HUES48 (cell line): ENCODE measurements around the gene ARL6IP5.

Experiments
- H3K27ac ChIP-seq: one replicate; pipeline ENCODE4 v1.7.0; 2013; ENCODE audit warnings: low read depth, low read length, inconsistent platforms
- H3K27me3 ChIP-seq: 2 replicates; pipeline ENCODE4 v1.6.1; 2013; ENCODE audit warnings: mild to moderate bottlenecking, low read length; ENCODE audit not compliant: control insufficient read depth, insufficient read depth
- H3K36me3 ChIP-seq: 2 replicates; pipeline ENCODE4 v1.6.1; 2013; ENCODE audit warnings: low read length; ENCODE audit not compliant: control insufficient read depth, insufficient read depth
- H3K4me1 ChIP-seq: 2 replicates; pipeline ENCODE4 v1.6.1; 2013; ENCODE audit warnings: mild to moderate bottlenecking, low read length; ENCODE audit not compliant: control insufficient read depth, insufficient read depth
- H3K4me3 ChIP-seq: 2 replicates; pipeline ENCODE4 v1.5.1; 2013; ENCODE audit warnings: mild to moderate bottlenecking, low read depth, low read length
- H3K9ac ChIP-seq: 2 replicates; pipeline ENCODE4 v1.6.1; 2013; ENCODE audit warnings: mild to moderate bottlenecking, low read depth, low read length, moderate library complexity
- H3K9me3 ChIP-seq: 2 replicates; pipeline ENCODE4 v1.6.1; 2013; ENCODE audit warnings: low read length; ENCODE audit not compliant: control insufficient read depth, insufficient read depth

ARL6IP5 gene

DNA sequence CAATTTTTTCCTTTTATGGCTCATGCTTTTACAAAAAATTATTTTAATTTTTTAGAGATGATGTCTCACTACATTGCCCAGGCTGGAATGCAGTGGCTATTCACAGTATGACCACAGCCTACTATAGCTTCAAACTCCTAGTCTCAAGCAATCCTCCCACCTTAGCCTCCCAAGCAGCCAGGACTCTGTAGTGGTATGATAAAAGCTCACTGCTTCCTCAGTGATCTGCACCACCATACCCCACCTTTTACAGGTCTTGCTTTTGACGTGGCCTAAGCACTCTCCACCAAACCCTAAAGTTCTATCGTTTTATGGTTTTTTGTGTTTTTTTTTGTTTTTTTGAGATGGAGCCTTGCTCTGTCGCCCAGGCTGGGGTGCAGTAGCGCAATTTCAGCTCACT is 18.6 kb upstream of the ARL6IP5 start:
- Histone ChIP-seq H3K4me1 (no peaks in the 10 kb centered on the region), H3K9ac (no peak overlapping the region), H3K36me3 (peaks cover 53% of the 10 kb centered on the region), H3K27ac (no peak overlapping the region), H3K27me3 (no peaks in the 10 kb centered on the region), H3K4me3 (no peak overlapping the region), H3K9me3 (no peaks in the 10 kb centered on the region)

GRCh38 chr3:69072928-69073327 is 11.8 kb upstream of the ARL6IP5 start:
- H3K4me3 ChIP-seq: no peak overlapping the region
- no peaks in the 10 kb centered on the region for H3K4me1 ChIP-seq
- H3K27me3 ChIP-seq: no peaks in the 10 kb centered on the region
- no peak overlapping the region for H3K9ac ChIP-seq
- H3K9me3 ChIP-seq: no peaks in the 10 kb centered on the region
- H3K27ac ChIP-seq: no peak overlapping the region
- H3K36me3 ChIP-seq: peaks cover 53% of the 10 kb centered on the region

DNA sequence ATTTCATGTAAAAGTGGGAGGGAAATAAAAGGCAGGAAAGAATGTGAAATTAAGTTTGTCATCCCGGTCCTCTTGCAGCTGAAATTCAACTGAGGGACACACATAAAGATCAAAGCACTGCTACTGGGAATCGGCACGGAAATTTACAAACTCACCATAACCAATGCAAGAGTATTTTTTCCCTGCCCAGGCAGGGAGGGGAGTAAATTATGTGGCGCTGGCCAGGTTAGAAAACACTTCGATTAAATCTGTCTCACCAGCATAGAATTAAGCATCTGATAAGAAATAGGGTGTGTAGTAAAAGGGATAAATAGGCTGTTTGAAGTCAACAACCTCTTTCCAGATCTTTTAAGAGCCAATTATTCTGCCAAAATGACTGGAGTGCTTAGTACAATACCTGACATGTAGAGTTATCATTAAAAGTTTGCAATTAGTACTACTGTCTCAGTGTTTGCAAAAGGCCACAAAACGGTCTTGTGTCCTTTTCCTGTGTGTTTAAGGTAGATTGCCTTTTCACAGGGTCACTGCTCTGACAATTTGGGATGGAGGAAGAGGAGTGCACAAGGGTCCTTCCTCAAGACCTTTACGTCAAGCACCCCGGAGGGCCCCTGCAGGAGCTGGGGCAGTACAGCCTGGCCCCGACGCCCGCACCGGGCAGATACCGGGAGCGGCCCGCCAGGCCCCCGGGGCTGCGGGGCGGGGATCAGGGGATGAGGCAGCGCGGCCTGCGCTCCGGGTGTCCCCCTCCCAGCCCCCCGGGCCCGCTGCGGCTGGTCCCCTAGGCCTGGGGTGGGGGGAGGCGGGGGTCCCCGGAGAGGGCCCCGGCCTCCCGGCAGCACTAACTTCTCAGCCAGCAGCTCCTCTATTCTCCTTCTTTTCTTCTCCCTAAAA is 5.2 kb upstream of the ARL6IP5 start:
- Histone ChIP-seq H3K9ac (peak overlapping the region; percentile 66), H3K9me3 (no peaks in the 10 kb centered on the region), H3K4me1 (peaks cover 15% of the 10 kb centered on the region), H3K4me3 (peak overlapping the region; percentile 82), H3K27me3 (no peaks in the 10 kb centered on the region), H3K36me3 (peaks cover 10% of the 10 kb centered on the region), H3K27ac (peak overlapping the region; percentile 83)

DNA sequence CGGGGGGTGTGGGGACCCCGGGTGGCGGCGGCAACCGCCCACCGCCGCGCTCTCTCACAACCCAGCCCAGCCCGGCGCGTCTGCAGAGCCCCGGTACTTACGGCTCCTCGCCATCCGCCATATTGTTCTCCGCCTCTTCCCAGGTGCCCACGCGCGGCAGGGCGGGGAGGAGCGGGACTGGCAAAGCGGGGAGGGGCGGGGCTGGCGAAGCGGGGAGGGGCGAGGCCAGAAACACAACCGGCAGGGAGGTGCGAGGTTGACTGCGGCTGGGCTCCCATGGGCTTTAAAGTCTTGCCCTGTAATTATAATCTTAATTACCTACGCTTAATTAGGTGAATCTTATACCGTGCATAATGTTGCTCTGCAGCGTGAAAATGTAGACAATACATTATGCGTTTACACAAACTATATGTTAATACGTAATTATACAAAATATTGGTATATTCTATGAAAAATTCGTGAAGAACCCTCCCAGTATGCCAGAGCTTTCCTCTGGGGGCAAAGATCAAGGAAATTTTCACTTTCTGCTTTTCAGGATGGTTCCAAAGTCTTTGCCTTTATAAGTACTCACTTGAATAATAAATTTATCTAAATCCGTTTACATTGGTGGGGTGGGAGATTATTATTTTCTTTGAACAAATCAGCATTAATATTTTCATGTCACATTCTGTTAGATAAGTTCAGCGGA is 4.4 kb upstream of the ARL6IP5 start, which contains the start of gene UBA3:
TSS of gene UBA3 (minus strand) at position 133 of the 688 bp plus-strand sequence. CDS start at position 121, 12 bp downstream.
- H3K4me1 ChIP-seq: peaks cover 16% of the 10 kb centered on the region
- no peaks in the 10 kb centered on the region for H3K27me3 ChIP-seq
- peak within 1 kb of the TSS; percentile 83 for H3K27ac ChIP-seq
- H3K4me3 ChIP-seq: peak within 1 kb of the TSS; percentile 82
- H3K9ac ChIP-seq: peak within 1 kb of the TSS; percentile 66
- peaks cover 3% of the 10 kb centered on the region; the same call in 1 of the 2 replicates for H3K36me3 ChIP-seq
- H3K9me3 ChIP-seq: no peaks in the 10 kb centered on the region

- no peak overlapping the region for H3K27ac ChIP-seq
- H3K36me3 ChIP-seq: no peaks in the 10 kb centered on the region
- no peak overlapping the region for H3K9ac ChIP-seq
- H3K9me3 ChIP-seq: no peaks in the 10 kb centered on the region
- peaks cover 22% of the 10 kb centered on the region for H3K4me1 ChIP-seq
- no peaks in the 10 kb centered on the region for H3K27me3 ChIP-seq
- H3K4me3 ChIP-seq: no peak overlapping the region
These were observed 3.0 kb upstream of the ARL6IP5 start for GRCh38 chr3:69081583-69082262.

DNA sequence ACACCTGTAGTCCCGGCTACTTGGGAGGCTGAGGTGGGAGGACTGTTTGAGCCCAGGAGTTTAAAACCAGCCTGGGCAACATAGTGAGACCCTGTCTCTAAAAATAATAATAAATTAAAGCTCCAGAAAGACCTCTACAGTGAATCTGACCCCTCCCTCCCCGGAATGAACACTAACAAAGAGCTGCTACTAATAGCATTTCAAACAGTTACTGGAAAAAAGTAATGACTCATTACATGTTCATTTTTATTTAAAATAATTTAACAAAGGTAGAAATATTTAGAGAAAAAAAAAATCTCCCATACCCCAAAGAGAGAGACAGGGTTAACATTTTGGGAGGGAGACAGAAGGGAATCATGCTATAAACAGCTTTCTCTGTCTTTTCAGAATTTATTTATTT is 2.4 kb upstream of the ARL6IP5 start:
- Histone ChIP-seq H3K36me3 (no peaks in the 10 kb centered on the region), H3K27ac (no peak overlapping the region), H3K4me1 (peaks cover 22% of the 10 kb centered on the region), H3K27me3 (no peaks in the 10 kb centered on the region), H3K9me3 (no peaks in the 10 kb centered on the region), H3K9ac (no peak overlapping the region), H3K4me3 (no peak overlapping the region)

DNA sequence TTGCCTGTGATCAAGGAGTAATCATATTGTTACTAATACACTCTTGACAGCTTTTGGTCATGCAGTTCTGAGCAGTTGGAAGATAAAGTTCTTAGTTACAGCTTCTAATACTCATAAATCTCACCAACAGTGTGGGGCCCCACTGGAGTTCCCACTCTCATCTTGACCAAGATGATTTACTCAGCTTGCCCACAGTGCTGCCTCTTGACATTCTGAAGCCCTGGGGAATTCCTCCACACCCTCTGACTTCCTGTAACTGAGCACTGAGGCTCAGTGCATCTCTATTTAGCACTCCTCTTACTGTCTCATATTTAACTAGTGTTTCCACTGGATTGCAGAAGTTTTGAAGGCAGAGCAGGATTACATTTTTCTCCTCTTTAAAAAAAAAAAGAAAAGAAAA is 1.9 kb upstream of the ARL6IP5 start:
- Histone ChIP-seq H3K36me3 (no peaks in the 10 kb centered on the region), H3K27ac (no peak overlapping the region), H3K9me3 (no peaks in the 10 kb centered on the region), H3K4me1 (peaks cover 22% of the 10 kb centered on the region), H3K4me3 (no peak overlapping the region), H3K9ac (no peak overlapping the region), H3K27me3 (no peaks in the 10 kb centered on the region)

DNA sequence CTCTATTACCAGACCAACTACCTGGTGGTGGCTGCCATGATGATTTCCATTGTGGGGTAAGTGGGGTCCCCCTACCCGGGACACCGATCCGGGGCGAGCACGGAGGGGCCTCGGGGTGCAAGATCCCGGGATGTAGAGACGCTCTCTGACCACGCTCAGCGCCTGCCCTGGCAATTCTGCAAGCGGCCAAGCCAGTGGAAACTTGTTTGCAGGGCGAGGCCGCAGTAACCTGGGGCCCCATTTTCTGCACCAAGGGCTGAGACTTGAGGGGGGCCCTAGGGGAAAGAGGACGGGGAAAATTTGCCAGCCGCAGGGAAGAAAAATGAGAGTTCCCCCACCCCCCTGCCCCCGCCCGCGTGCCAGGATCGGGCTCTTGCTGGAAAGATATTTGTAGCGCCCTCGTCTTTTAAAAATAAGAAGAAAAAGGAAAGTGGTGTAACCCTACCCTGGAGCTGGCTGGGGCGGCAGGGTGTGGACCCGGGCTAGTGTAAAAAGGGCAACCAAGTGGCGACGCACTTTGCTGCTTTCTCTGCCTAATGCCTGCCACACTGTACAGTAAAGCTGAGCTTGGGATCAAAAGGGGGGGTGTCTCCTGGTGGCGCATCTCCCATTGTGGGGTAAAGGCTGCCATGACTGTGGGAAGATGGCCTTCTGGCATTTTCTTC is 563 bp downstream of the ARL6IP5 start:
- Histone ChIP-seq H3K36me3 (no peaks in the 10 kb centered on the region), H3K27me3 (no peaks in the 10 kb centered on the region), H3K9me3 (no peaks in the 10 kb centered on the region), H3K27ac (peak overlapping the region; percentile 36), H3K4me3 (peak overlapping the region; percentile 84), H3K4me1 (peaks cover 28% of the 10 kb centered on the region), H3K9ac (peak overlapping the region; percentile 39)

DNA sequence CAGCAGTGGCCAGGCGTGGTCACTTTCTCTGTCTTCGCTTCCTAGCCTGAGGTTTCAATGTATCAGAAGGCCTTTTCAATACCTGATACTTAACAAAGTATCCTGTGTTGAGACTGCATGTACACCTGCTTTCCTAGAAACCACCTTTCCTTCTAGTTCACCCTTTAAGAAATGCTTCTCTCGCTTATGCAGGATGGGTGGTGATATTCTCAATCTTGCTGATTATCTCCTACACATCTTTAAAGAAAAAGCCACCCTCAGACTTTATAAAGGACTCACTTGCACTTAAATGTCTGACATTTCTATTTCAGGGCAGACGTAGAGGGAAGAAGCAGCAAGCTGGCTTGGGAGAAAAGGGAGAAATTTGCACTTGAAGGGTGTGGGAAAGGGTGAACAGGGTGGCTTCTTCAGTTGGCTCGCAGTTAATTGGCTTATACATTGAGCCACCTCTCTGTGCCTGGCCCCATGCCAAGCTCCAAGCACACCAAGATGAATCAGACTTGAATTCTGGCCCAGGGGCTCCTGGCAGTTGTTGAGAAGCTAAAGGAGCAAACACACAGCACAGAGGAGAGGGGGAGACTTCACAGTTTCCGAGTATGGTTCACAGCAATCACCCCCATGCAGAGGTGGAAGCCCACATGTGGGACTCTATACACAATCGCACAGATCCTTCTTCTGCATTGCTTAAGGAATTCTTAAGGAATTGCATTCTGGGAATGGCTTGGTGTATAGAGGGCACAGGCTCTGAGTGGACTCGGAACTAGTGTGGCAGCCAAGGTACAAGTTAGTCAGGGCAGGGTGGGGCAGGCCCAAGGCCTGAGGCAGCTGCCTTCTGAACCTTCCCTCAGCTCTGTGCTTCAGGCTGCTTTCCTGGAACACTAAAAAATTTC is 1.3 kb downstream of the ARL6IP5 start:
- Histone ChIP-seq H3K9ac (no peak overlapping the region), H3K4me1 (peaks cover 25% of the 10 kb centered on the region), H3K27me3 (no peaks in the 10 kb centered on the region), H3K4me3 (peak overlapping the region; percentile 84), H3K27ac (peak overlapping the region; percentile 36), H3K36me3 (no peaks in the 10 kb centered on the region), H3K9me3 (no peaks in the 10 kb centered on the region)
